Left ventricle myocardium inferior (tissue), 1 donor: ENCODE measurements around the gene ADARB1. TPM values are rescaled to one million over a fixed set of nuclear protein-coding genes. Genes with fewer than 3 reads are reported as not detected.

Source experiments
- DNase-seq: peaks from one replicate; pipeline ENCODE4 v3.0.0-alpha.2; 2020
- H3K27ac ChIP-seq: fragments of 200-600 bp; replicated peaks from 2 replicates; pipeline ENCODE4 v1.8.0; 2021
- H3K27me3 ChIP-seq: fragments of 200-600 bp; 2 replicates; pipeline ENCODE4 v1.8.0; 2021; ENCODE audit warnings: low read depth
- H3K36me3 ChIP-seq: fragments of 200-600 bp; 2 replicates; pipeline ENCODE4 v1.8.0; 2021
- H3K4me1 ChIP-seq: fragments of 200-600 bp; 2 replicates; pipeline ENCODE4 v1.8.0; 2021
- H3K4me3 ChIP-seq: fragments of 200-600 bp; 2 replicates; pipeline ENCODE4 v1.8.0; 2021; ENCODE audit warnings: mild to moderate bottlenecking, moderate library complexity
- H3K9me3 ChIP-seq: fragments of 200-600 bp; replicated peaks from 2 replicates; pipeline ENCODE4 v1.8.0; 2021
- CTCF ChIP-seq: fragments of 200-600 bp; IDR thresholded peaks from 2 replicates; pipeline ENCODE4 v1.8.0; 2021; ENCODE audit warnings: antibody characterized with exemption, mild to moderate bottlenecking, borderline replicate concordance
- intact Hi-C: fragments of 100-400 bp; cut with micrococcal nuclease; formaldehyde crosslinking; loops from one replicate; pipeline ENCODE4 v1.11.0; 2022
- total RNA-seq: library from RNA; stranded (reverse); fragmentation: NEBNext Ultra II Directional; extraction: Animal tissue kit (Norgen Biotek cat#: 25700); gene quantifications from one replicate; pipeline ENCODE4 v1.2.1, GENCODE V29; 2021
- donor health status: DM: no; HTN: yes; CAD: no; lungs with severe emphysema.

Gene ADARB1
- total RNA-seq, 1 donor from 2014 or later, result 15.5 TPM

DNA sequence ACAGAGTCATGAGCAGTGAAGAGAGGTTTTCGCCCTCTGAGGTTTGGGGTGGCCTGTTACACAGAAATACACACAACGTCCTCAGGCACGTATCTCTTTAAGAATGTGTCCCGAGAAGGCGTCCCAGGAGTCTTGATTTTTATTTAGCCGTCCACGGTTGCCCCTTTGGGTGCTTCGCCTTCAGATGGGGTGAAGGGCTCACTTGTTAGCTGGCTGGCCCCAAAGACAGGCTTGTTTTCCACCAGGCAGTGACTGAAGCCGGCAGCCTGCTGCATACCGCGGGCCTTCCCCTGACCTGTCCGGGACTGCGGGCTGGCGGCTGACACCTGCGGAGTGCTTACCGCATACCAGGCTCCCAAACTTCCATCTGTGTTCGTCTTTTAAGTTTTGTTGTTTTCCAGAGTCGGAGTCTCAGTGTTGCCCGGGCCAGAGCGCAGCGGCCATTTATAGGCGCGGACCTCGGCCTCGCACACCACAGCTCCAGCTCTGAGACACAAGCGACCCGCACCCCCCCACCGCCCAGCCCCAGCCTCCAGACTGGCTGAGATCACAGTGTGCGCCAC is 1.6 kb upstream of the ADARB1 start:
- no peak for DNase-seq
- Histone ChIP-seq H3K27me3 (no peaks in the 10 kb centered on the region), H3K27ac (no peak overlapping the region), H3K9me3 (no peaks in the 10 kb centered on the region), H3K36me3 (no peaks in the 10 kb centered on the region), H3K4me1 (peaks cover 27% of the 10 kb centered on the region), H3K4me3 (peak overlapping the region; percentile 97)
- no peak for TF ChIP-seq CTCF
- intact Hi-C loops, result loop anchor here (5.0 kb wide), 1 partner anchor 59 kb away; no protein-coding TSS in a partner anchor

DNA sequence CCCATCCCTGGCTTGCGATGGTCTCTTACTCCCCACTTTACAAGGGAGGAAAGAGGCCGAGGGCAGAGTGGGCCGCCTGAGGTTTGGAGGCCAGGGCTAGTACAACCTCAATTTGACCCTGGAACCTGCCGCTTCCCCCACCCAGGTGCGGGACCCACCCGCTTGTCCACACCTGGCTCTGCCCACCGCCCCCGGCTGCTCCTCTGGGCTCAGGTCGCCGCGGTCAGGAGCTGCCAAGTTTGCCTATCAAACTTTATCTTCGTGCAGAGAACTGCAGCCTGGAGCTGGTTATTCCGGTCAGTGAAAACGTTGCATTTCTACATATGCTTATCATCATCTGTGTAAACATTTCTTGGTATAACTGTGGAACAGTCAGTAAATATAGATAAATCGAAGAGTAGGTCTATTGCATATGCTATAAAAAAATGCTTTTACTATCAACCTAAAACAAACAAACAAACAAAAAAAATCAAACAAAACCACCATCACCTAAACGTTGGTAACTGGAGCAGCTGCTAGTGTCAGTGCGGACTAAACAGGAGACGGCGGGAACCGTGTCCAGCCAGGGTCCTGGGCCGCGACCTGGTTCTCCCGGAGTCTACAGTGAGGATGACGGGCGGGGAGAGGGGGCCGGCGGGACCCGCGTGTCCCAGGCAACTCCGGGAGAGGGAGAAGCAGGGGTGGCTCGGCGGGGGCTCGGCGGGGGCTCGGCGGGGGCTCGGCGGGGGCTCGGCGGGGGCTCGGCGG is 906 bp upstream of the ADARB1 start:
- H3K36me3 ChIP-seq, result no peaks in the 10 kb centered on the region
- no peaks in the 10 kb centered on the region for H3K27me3 ChIP-seq
- H3K4me1 ChIP-seq, result peaks cover 29% of the 10 kb centered on the region
- H3K4me3 ChIP-seq, result peak overlapping the region; percentile 97
- no peak for DNase-seq
- no peaks in the 10 kb centered on the region for H3K9me3 ChIP-seq
- H3K27ac ChIP-seq, result peak overlapping the region; percentile 97
- intact Hi-C loops, result loop anchor here (5.0 kb wide), 1 partner anchor 59 kb away; no protein-coding TSS in a partner anchor
- TF ChIP-seq CTCF, result no peak

DNA sequence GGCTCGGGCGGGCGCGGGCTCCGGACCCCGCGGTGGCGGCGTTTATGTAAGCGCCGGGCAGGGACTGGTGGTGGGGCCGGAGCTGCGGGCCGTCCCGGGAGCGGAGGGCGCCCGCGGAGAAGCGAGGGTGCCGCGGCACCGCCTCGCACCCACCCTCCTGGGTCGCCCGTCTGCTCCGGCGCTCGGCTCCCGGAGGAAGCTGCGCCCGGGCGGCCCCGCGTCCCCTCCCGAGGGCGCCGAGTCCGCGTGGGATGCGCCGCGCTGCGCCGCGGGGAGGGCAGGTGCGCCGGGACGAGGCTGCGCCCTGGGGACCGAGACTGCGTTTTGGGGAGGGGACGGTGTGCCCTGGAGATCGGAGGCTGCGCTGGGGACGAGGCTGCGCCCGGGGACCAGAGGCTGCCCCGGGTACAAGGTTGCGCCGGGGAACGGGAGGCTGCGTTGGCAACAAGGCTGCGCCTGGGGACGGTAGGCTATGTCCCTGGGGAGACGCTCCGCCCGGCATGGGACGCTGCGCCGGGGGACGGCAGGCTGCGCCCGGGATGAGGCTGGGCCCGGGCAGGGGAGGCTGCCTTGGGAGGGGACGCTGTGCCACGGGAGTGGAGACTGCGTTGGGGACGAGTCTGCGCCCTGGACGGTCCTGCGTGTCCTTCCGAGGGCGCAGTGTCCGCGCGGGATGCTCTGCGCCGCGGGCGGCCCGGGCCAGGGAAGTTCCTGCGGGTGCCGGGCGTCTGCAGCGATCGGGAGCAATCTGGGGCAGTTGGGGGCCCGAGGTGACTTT is 627 bp downstream of the ADARB1 start:
- Histone ChIP-seq H3K4me3 (peak overlapping the region; percentile 97), H3K4me1 (peaks cover 42% of the 10 kb centered on the region), H3K9me3 (no peaks in the 10 kb centered on the region), H3K27me3 (no peaks in the 10 kb centered on the region), H3K27ac (peak overlapping the region; percentile 97), H3K36me3 (no peaks in the 10 kb centered on the region)
- intact Hi-C loops, result loop anchor here (5.0 kb wide), 1 partner anchor 57 kb away; no protein-coding TSS in a partner anchor
- TF ChIP-seq CTCF, result no peak
- no peak for DNase-seq

- Histone ChIP-seq H3K27ac (peak overlapping the region; percentile 97), H3K4me3 (peak overlapping the region; percentile 97), H3K4me1 (peaks cover 50% of the 10 kb centered on the region), H3K36me3 (no peaks in the 10 kb centered on the region), H3K27me3 (no peaks in the 10 kb centered on the region), H3K9me3 (no peaks in the 10 kb centered on the region)
- TF ChIP-seq CTCF, result no peak
- intact Hi-C loops, result no loop called here
- DNase-seq, result no peak
Measured at GRCh38 chr21:45075596-45076244, 1.3 kb downstream of the ADARB1 start.

GRCh38 chr21:45076245-45076711 is 1.9 kb downstream of the ADARB1 start:
- TF ChIP-seq CTCF, result no peak
- Histone ChIP-seq H3K4me1 (peaks cover 55% of the 10 kb centered on the region), H3K27me3 (no peaks in the 10 kb centered on the region), H3K36me3 (peaks cover 1% of the 10 kb centered on the region), H3K4me3 (peak overlapping the region; percentile 97), H3K27ac (no peak overlapping the region), H3K9me3 (no peaks in the 10 kb centered on the region)
- DNase-seq, result no peak
- intact Hi-C loops, result no loop called here
